NOMO-1 (cell line): ENCODE measurements around the gene TMPRSS5.
A peak's percentile ranks its signal among the peaks of the same experiment; 100 is the strongest.
"Not testable (repeated sequence)": the region's sequence is repeated elsewhere in the genome, so short reads cannot be mapped to it uniquely, and the experiment has no call there.

Source experiments
- DNase-seq, 2 experiments: peaks; one replicate each; lab custom pipeline; 2025; ENCODE audit not compliant: unreplicated experiment in 2 of 2; lab: John Stamatoyannopoulos, UW

The TMPRSS5 gene

GRCh38 chr11:113697756-113698407, 8.2 kb downstream of the TMPRSS5 start:
- no peak for DNase-seq

DNA sequence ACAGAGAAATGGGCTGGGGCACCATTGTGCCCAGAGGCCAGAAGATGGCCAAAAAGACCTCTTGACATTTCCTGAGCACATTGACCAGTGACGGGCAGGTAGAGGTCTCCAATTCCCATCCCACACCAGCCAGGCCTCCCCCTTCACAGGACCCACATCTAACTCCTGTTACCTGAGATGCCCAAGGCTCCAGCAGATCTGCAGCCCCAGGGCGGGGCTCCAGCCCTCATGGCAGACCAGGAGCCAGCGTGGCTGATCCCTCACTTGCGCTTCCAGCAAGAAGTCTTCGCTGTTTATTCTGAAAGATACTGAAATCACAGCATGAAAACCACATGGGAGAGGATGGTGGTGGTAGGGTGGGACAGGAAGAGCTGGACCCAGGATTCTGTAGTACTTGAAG, 9.0 kb downstream of the TMPRSS5 start:
- no peak for DNase-seq

DNA sequence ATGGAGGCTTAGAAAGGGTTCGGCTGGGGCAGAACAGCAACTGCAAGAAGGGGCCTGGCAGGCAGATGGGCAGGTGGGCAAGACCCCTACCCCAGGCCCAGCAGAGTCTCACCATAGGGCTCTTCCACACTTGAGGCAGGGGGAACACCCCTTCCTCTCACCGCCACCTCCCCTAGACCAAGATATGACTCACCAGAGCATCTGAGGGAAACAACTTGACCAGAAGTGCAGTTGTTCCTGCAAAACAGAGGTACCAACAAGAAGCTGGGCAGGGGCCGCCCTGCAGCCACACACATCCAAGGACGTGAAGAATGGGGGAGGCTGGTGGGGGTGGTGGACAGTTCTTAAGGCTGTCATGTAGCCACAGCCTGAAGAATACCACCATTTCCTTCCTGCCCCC, 10.9 kb downstream of the TMPRSS5 start:
- no peak for DNase-seq

GRCh38 chr11:113694390-113694789, 11.7 kb downstream of the TMPRSS5 start:
- DNase-seq, result no peak

GRCh38 chr11:113693030-113693429, 13.1 kb downstream of the TMPRSS5 start:
- DNase-seq, result no peak

DNA sequence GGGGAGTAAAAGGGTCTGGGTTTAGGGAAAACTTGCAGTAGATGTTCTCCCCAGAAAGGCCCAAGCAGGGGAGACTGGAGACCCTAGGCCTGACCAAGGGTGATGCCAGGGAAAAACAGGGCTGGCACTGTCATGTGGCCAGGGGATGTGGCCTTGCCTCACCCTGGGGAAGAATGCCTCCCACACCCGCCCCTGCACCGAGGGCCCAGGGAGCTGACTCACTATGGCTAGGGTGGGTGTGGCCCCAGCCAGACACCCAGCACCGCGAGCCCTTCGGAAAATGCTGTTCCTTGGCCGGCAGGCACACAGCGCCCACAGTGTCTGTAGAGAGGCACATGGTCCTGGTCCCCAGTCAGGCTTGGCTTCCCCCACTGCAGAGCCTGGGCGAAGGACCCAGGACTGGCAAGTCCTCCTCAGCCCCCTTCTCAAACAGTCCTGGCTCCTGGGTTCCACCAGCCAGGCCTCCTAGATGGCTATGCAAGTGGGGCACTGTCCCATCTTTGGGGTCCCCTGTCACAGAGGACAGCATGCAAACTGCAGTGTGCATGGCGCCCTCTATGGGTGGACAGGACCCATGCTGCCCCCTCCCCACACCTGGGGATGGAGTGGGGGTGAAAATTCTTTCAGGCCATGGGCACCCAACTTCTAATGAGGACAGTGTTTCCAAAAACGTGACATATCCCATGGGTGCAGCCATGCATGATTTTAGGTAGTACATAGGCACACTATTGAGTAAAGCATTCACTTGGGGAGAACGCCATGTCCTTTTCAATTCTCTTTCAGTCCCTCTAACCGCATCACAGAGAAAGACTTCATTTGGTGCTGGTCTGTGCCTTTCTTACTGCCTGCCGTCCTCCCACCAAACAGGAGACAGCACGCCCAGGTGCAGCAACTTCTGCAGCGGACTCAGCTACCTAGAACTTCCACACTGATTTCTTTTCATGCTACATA, 15.2 kb downstream of the TMPRSS5 start:
- DNase-seq, result no peak

- no peak for DNase-seq
These were observed 16.1 kb downstream of the TMPRSS5 start for GRCh38 chr11:113689768-113690618.

DNA sequence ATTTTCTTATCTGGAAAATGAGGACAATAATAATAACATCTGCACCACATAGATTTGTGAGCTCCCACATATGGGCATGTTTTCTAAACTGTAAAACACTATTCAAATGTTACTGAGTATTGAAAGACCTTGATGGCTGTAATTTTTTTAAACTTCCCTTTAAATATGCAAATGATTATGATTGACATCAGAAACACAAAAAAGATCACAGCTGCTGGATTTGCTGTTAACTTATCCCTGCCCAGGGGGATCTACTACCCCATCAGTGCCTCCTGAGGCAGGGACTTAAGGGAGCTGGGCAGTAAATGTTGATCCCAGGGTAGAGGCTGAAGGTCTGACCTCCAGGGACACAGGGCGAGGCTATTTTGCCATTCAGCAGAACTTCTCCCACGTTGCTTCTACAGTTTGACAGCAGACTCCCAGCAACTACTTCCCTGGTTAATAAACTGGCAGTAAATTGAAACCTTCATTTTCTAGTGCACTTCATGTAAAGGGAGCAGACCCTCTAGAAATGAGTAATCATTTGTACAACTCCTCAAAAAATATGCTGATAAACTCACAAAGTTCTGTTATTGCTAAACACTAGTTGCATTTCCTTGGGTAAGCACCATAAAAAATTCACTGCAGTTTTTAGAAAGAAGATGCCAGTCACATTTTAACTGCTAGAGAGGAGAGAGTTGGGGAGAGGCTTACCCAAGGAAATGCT, 20.3 kb downstream of the TMPRSS5 start:
- DNase-seq, result no peak

DNA sequence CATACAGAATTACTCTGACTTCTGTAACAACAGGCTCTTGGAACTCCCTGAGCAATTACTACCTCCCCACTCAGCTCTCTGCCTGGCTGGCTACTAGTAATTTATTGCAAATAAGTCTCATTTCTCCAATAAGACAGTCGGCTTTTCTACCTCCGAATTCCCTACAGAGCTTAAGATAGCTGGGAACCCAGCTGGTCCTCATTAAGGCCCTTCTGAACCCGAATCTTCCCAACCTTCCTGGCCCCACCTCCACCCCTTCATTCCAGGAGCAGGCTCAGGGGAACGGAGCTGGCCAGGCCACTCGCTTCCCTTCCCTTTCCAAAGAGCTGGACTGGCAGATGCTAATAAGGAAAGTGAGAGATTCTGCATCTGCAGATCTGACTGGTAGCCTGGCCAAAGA, 21.6 kb downstream of the TMPRSS5 start:
- DNase-seq, result no peak

GRCh38 chr11:113683481-113684046, 22.5 kb downstream of the TMPRSS5 start:
- DNase-seq, result no peak

DNA sequence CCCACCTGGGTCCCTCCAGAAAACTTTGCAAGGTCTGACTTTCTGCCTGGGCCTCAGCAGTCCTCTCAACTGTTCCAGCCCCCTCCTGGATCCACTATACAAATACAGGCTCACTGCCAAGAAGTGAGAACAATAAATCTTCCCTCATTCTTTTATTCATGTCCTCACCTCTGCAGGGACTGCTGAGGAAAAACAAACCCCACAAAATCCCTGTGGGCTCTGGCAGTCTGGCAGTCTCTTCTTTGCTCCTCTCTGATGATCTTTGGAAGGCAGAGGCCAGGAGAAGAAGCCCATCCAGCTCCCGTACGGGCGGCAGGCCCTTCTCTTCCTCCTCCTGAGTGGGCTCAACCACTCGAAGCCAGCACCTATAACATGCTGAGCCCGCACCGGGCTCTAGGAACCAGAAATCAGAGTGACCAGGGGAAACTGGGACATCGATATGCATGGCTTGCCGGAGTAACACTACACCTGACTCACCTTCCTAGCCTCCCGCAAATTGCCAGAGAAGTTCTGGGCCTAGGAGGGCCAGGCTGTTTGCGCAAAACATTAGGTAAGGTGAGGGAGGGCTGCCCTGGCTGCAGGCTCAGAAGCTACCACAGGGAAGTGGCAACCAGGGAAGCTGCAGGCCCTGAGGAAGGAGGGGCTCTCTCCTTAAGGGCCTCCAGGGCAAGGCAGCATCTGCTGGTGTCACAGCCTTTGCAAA, 24.2 kb downstream of the TMPRSS5 start:
- no peak for DNase-seq

DNA sequence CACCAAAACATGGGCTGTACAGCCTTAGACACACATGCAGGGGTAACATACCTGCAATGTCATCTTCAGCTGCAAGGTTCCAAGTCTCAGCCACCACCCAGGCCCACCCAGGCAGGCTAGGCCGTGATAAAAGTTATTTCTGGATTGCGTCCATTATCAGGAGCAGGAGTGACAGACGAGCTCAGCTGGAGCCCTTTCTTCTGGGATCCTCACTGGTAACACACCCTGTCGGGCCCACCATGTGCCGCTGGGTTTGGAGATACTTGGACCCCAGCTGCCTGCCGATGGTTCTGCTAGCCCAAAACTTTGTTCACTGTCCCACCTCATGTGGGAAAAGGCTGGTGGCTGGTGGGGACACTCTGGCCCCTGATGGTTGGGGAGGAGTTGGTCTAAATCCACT, 24.8 kb downstream of the TMPRSS5 start:
- DNase-seq, result no peak

DNA sequence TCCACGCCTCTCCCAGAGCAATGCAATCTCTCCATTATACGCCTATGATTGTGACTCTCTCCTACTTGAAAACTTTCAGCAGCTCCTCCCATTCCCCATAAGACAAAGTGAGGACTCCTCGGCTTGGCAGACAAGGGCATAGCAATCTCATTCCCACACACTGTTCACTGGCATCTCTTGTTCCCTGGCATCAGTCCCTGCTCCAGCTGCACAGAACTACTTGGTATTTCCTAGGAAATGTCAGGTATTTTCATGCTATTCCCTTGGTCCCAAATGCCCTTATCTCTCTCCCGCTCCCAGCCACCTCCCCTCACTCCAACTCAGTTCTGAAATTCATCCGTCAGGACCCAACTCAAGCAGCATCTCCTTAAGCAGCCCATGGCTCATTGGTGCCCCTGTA, 28.4 kb downstream of the TMPRSS5 start:
- no peak for DNase-seq

GRCh38 chr11:113675565-113675964, 30.5 kb downstream of the TMPRSS5 start:
- no peak for DNase-seq

- DNase-seq, result peak in 1 of 2 experiments; percentile 14
These were observed 31.0 kb downstream of the TMPRSS5 start for GRCh38 chr11:113675003-113675561.

DNA sequence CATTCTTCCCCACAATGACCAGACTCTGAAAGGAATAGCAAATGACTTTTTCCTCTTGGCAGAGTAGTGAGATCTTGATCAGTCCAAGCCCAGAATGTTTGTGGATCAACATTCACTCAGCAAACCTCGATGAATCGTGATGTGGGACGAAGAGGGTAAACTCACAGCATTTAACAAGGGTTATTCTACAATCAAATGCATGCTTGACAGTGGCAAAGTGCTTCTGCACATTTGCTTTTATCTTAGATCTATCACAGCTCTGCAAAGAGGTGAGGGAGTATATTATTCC, 31.8 kb downstream of the TMPRSS5 start:
- DNase-seq, result no peak

DNA sequence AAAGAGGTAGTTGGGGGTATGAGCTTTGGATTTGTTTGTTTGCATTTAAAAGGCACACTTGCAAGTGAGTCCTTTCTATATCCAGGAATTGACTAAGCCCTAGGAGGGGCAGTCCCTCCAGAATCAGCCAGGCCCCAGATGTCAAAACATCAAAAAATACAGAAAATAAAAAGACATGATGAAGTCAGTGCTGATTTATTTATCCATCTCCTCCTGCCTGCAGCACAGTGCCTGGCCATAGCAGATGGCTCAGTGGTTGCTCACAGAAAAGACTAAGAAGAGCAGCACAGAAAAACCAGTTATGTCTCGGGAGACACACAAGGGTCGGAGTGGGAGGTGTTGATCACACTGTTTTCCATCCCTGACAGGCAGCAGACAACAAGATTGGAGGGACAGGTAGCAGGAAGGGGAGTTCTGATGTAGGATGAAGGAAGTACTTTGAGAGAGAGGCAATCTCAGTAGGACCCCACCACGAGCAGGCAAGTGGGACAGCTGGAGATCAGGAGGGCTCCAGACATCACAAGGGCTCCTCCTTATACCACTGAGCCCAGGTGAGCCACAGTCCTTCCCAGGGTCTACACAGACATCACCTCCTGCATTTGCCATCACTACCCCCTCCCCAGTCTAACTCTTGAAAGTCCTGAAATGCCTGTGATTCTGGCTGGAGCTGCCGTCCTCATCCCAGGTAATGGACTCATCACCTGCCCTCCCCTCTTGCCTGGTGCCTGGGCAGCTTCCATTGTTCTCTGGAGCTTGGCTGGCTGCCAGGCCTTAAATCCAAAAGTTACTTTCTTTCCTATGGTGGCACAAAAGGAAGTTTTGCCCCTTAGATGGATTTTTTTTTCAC, 32.3 kb downstream of the TMPRSS5 start:
- DNase-seq, result no peak

DNA sequence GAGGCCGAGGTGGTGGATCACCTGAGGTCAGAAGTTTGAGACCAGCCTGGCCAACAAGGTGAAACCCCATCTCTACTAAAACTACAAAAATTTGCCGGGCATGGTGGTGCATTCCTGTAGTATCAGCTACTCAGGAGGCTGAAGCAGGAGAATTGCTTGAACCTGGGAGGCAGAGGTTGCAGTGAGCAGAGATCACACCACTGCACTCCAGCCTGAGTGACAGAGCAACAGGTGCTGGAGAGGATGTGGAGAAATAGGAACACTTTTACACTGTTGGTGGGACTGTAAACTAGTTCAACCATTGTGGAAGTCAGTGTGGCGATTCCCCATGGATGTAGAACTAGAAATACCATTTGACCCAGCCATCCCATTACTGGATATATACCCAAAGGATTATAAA, 34.2 kb downstream of the TMPRSS5 start:
- not testable (repeated sequence) for DNase-seq

GRCh38 chr11:113670831-113671215, 35.3 kb downstream of the TMPRSS5 start:
- DNase-seq, result no peak
